Kidney (tissue), 14 donors: Measurements from ENCODE around the gene ACSBG1. TPM values are rescaled to one million over a fixed set of nuclear protein-coding genes. Genes with fewer than 3 reads are reported as not detected.

Experiments
- DNase-seq, 5 donors: peaks; one replicate each; pipeline ENCODE4 v3.0.0-alpha.2; 2013 to 2020
- FAIRE-seq: peaks from 2 replicates; lab custom pipeline; 2012; peaks lifted over from hg19 to GRCh38; lab: Jason Lieb, UNC
- H3K27ac ChIP-seq, 2 donors: one replicate each; pipeline ENCODE4 v1.7.0; 2013; ENCODE audit warnings: low read depth in 2 of 2, low read length in 2 of 2, inconsistent platforms in 1 of 2
- H3K27me3 ChIP-seq: one replicate; pipeline ENCODE4 v1.7.1; 2013; ENCODE audit warnings: low read length, inconsistent platforms; ENCODE audit not compliant: control insufficient read depth, insufficient read depth
- H3K36me3 ChIP-seq, 3 donors: one replicate each; pipeline versions ENCODE4 v1.7.0 to v1.7.1; 2013; ENCODE audit warnings: low read length in 3 of 3, control low read depth in 1 of 3, inconsistent platforms in 1 of 3; ENCODE audit not compliant: insufficient read depth in 3 of 3, control insufficient read depth in 2 of 3
- H3K4me1 ChIP-seq, 3 donors: one replicate each; pipeline versions ENCODE4 v1.7.0 to v1.7.1; 2013; ENCODE audit warnings: low read length in 3 of 3, inconsistent platforms in 1 of 3, low read depth in 1 of 3; ENCODE audit not compliant: control insufficient read depth in 2 of 3, insufficient read depth in 2 of 3
- H3K4me3 ChIP-seq, 3 donors: one replicate each; pipeline versions ENCODE4 v1.7.0 to v1.8.1; 2013; ENCODE audit warnings: low read length in 3 of 3, control low read depth in 1 of 3, inconsistent platforms in 1 of 3
- H3K9ac ChIP-seq, 3 donors: one replicate each; pipeline versions ENCODE4 v1.7.0 to v1.7.1; 2013; ENCODE audit warnings: low read length in 3 of 3, control low read depth in 1 of 3, inconsistent platforms in 1 of 3
- H3K9me3 ChIP-seq, 3 donors: one replicate each; pipeline versions ENCODE4 v1.7.0 to v1.7.1; 2013; ENCODE audit warnings: low read length in 3 of 3, control low read depth in 1 of 3, inconsistent platforms in 1 of 3; ENCODE audit not compliant: control insufficient read depth in 2 of 3, insufficient read depth in 1 of 3
- CTCF ChIP-seq: IDR thresholded peaks from 3 replicates; pipeline ENCODE4 v1.5.1; 2012; ENCODE audit warnings: mild to moderate bottlenecking, moderate library complexity, borderline replicate concordance; ENCODE audit not compliant: insufficient read depth; ENCODE audit errors: extremely low read depth
- intact Hi-C: fragments of 100-400 bp; cut with DNase I; formaldehyde crosslinking; loops from one replicate; pipeline ENCODE4 v1.11.1; 2022
- polyA plus RNA-seq: library from polyadenylated mRNA; stranded (reverse); fragments of 350-450 nt; fragmentation: Illumina TruSeq; extraction: RNeasy Lipid Tissue Mini Kit (QIAGEN cat#74804); gene quantifications from one replicate; pipeline ENCODE4 v1.2.3, GENCODE V29; 2014; ENCODE audit warnings: low read depth, low replicate concordance; ENCODE audit not compliant: insufficient read depth
- total RNA-seq: library from RNA; stranded (reverse); fragmentation: NEBNext Ultra II Directional; extraction: Animal tissue kit (Norgen Biotek cat#: 25700); gene quantifications from one replicate; pipeline ENCODE4 v1.2.1, GENCODE V29; 2021
- donor health status: control.
- donor health status: control.
- donor health status: control.
- donor health status: control.
- donor health status: control.
- donor health status: DM: yes; HTN: yes; CAD: no.
- donor health status: Normal renal cell carcinoma (clear cell type).

Gene ACSBG1
- total and polyA plus RNA-seq, 2 donors from 2014 or later, result 0.13 to 0.86 TPM

- DNase-seq (no peak), FAIRE-seq (no peak)
- no peak overlapping the region for H3K4me3 ChIP-seq
- no peaks in the 10 kb centered on the region for H3K9me3 ChIP-seq
- H3K36me3 ChIP-seq, result peaks cover 0 to 30% (median 25%) of the 10 kb centered on the region in 3 donors
- H3K9ac ChIP-seq, result no peak overlapping the region
- intact Hi-C loops, result loop anchor here (10.0 kb wide), 1 partner anchor 73 kb away; no protein-coding TSS in a partner anchor
- H3K4me1 ChIP-seq, result no peaks in the 10 kb centered on the region
- no peak for TF ChIP-seq CTCF
- no peak overlapping the region for H3K27ac ChIP-seq
- H3K27me3 ChIP-seq, result no peaks in the 10 kb centered on the region
These were observed 62.4 kb downstream of the ACSBG1 start for GRCh38 chr15:78171864-78172472.

GRCh38 chr15:78170848-78171773, 63.3 kb downstream of the ACSBG1 start:
- DNase-seq (no peak), FAIRE-seq (no peak)
- no peak for TF ChIP-seq CTCF
- H3K27me3 ChIP-seq, result no peaks in the 10 kb centered on the region
- H3K4me1 ChIP-seq, result no peaks in the 10 kb centered on the region
- no peak overlapping the region for H3K27ac ChIP-seq
- peaks cover under 1 to 34% (median 29%) of the 10 kb centered on the region in 3 donors for H3K36me3 ChIP-seq
- no peak overlapping the region for H3K4me3 ChIP-seq
- H3K9ac ChIP-seq, result no peak overlapping the region
- intact Hi-C loops, result loop anchor here (10.0 kb wide), 1 partner anchor 74 kb away; no protein-coding TSS in a partner anchor
- H3K9me3 ChIP-seq, result no peaks in the 10 kb centered on the region

GRCh38 chr15:78168608-78169007, 65.8 kb downstream of the ACSBG1 start:
- FAIRE-seq, result no peak
- Histone ChIP-seq H3K9me3 (no peaks in the 10 kb centered on the region), H3K27me3 (no peaks in the 10 kb centered on the region), H3K9ac (no peak overlapping the region), H3K4me1 (no peaks in the 10 kb centered on the region), H3K36me3 (peaks cover 5 to 55% (median 33%) of the 10 kb centered on the region in 3 donors), H3K4me3 (no peak overlapping the region), H3K27ac (no peak overlapping the region)
- no peak for DNase-seq
- no peak for TF ChIP-seq CTCF
- intact Hi-C loops, result no loop called here
